ENCODE measurements around the gene STRA6. TPM values are rescaled to one million over a fixed set of nuclear protein-coding genes. Genes with fewer than 3 reads are reported as not detected.

The STRA6 gene
- total RNA-seq, 1 experiment from 2014 or later = 2.1 TPM

DNA sequence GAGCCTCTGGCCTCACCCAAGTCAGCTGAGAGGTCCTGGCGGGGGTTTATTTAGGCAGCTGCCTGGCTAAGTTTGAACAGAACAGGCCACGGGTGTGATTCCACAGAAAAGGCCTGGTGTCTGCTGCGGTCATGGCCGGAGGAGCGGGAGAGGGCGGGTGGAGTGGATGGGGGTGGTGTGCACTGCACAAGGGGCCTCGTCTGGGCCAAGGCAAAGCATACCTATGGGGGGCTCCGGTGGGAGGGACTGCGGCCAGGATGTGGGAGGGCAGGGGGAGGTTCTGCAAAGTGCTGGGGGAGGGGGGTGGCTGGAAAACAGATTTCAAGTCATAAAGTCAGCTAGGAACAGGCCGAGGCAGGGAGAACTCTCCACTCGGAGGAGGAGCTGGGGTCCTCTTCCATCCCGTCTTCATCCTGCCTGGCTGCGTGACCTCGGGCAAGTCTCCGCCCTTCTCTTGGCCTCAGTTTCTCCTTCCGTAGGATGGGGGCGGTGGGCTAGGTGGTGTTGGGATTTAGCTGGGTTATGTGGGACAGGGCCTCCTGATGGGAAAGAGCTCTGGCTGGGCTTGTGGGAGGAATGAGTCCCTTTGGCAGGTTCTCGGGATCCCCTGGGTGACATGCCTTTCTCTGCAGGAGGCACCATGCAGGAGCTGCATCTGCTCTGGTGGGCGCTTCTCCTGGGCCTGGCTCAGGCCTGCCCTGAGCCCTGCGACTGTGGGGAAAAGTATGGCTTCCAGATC is 28.2 kb downstream of the STRA6 start:
- H3K27me3 ChIP-seq (replicated peaks; ENCODE audit: control insufficient read depth, insufficient read depth, low read length) = no peaks in the 10 kb centered on the region; the same call in 1 of the 2 replicates
- TF ChIP-seq, protein P1, sequence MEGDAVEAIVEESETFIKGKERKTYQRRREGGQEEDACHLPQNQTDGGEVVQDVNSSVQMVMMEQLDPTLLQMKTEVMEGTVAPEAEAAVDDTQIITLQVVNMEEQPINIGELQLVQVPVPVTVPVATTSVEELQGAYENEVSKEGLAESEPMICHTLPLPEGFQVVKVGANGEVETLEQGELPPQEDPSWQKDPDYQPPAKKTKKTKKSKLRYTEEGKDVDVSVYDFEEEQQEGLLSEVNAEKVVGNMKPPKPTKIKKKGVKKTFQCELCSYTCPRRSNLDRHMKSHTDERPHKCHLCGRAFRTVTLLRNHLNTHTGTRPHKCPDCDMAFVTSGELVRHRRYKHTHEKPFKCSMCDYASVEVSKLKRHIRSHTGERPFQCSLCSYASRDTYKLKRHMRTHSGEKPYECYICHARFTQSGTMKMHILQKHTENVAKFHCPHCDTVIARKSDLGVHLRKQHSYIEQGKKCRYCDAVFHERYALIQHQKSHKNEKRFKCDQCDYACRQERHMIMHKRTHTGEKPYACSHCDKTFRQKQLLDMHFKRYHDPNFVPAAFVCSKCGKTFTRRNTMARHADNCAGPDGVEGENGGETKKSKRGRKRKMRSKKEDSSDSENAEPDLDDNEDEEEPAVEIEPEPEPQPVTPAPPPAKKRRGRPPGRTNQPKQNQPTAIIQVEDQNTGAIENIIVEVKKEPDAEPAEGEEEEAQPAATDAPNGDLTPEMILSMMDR (IDR thresholded peaks at IDR 0.05; ENCODE audit: insufficient read depth in 1 of 2, low read depth in 1 of 2, low read length in 1 of 2, severe bottlenecking in 1 of 2, unreplicated experiment in 1 of 2) = no peak
- no TSS peak for BruUV-seq (replicated peaks)
- H3K4me3 ChIP-seq (ENCODE audit: low read depth, low read length) = no peak overlapping the region
- no peaks in the 10 kb centered on the region for H3K9me3 Mint-ChIP-seq (ENCODE audit: unreplicated experiment)
- intact Hi-C loops (cut with micrococcal nuclease; ENCODE audit: unreplicated experiment) = no loop called here
- POLR2A ChIA-PET = no interaction called here
- H3K4me1 Mint-ChIP-seq (ENCODE audit: low read depth, unreplicated experiment) = no peaks in the 10 kb centered on the region
- H3K27ac Mint-ChIP-seq (ENCODE audit: unreplicated experiment) = no peak overlapping the region
- H3K27me3 Mint-ChIP-seq (ENCODE audit: insufficient read depth, unreplicated experiment) = peaks cover 7% of the 10 kb centered on the region
- H3K9me3 ChIP-seq = no peaks in the 10 kb centered on the region
- H3K36me3 ChIP-seq (ENCODE audit: control insufficient read depth, insufficient read depth, low read length) = no peaks in the 10 kb centered on the region
- H3K4me1 ChIP-seq = no peaks in the 10 kb centered on the region
- no peak overlapping the region for H3K4me3 Mint-ChIP-seq (ENCODE audit: unreplicated experiment)
- peaks cover 5% of the 10 kb centered on the region for H3K36me3 Mint-ChIP-seq (ENCODE audit: insufficient read depth, unreplicated experiment)
- CTCF ChIA-PET = no interaction called here
- DNase-seq = no peak

DNA sequence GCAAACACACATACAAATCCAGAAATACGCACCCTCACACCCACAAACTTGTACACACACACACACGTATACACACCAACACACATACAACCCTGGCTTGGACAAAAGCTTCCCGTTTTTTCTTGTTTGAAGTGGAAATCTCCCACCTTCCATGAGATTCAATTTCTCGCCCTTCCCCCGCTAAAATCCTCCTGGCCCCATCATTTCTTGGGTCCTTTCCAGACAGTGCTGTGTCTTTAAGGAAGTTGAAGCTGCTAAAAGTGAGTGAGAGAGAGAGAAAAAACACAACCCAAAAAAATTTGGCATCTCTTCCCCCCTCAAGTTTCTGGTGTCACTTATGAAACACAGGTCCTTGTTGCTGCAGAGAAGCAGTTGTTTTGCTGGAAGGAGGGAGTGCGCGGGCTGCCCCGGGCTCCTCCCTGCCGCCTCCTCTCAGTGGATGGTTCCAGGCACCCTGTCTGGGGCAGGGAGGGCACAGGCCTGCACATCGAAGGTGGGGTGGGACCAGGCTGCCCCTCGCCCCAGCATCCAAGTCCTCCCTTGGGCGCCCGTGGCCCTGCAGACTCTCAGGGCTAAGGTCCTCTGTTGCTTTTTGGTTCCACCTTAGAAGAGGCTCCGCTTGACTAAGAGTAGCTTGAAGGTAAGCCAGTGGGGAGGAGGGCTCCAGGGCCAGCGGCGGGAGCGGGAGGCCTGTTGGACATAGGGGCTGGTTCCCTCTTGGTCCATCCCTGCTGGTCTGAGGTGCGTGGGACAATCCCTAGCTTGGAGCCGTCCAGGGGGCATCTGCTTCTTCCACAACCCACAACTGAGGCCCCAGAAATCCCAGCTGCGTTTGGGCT is 29.0 kb downstream of the STRA6 start, which contains the start of gene ISLR:
Gene ISLR (plus strand): TSS at position 331 of the 839 bp plus-strand sequence. CDS start 1,149 bp downstream, outside the sequence.
- Histone ChIP-seq H3K27me3 (replicated peaks; ENCODE audit: control insufficient read depth, insufficient read depth, low read length) (no peaks in the 10 kb centered on the region; the same call in 1 of the 2 replicates), H3K4me3 (ENCODE audit: low read depth, low read length) (no peak within 1 kb of the TSS), H3K36me3 (ENCODE audit: control insufficient read depth, insufficient read depth, low read length) (no peaks in the 10 kb centered on the region), H3K9me3 (no peaks in the 10 kb centered on the region), H3K4me1 (no peaks in the 10 kb centered on the region)
- no TSS peak for BruUV-seq (replicated peaks)
- DNase-seq = no peak
- Mint-ChIP-seq H3K27ac (ENCODE audit: unreplicated experiment) (no peak within 1 kb of the TSS), H3K4me1 (ENCODE audit: low read depth, unreplicated experiment) (no peaks in the 10 kb centered on the region), H3K4me3 (ENCODE audit: unreplicated experiment) (no peak within 1 kb of the TSS), H3K9me3 (ENCODE audit: unreplicated experiment) (no peaks in the 10 kb centered on the region), H3K36me3 (ENCODE audit: insufficient read depth, unreplicated experiment) (peaks cover 5% of the 10 kb centered on the region), H3K27me3 (ENCODE audit: insufficient read depth, unreplicated experiment) (peaks cover 8% of the 10 kb centered on the region)
- TF ChIP-seq, protein P1 (IDR thresholded peaks at IDR 0.05; ENCODE audit: insufficient read depth in 1 of 2, low read depth in 1 of 2, low read length in 1 of 2, severe bottlenecking in 1 of 2, unreplicated experiment in 1 of 2) = no peak
- POLR2A ChIA-PET = no interaction called here
- intact Hi-C loops (cut with micrococcal nuclease; ENCODE audit: unreplicated experiment) = no loop called here
- CTCF ChIA-PET = no interaction called here

DNA sequence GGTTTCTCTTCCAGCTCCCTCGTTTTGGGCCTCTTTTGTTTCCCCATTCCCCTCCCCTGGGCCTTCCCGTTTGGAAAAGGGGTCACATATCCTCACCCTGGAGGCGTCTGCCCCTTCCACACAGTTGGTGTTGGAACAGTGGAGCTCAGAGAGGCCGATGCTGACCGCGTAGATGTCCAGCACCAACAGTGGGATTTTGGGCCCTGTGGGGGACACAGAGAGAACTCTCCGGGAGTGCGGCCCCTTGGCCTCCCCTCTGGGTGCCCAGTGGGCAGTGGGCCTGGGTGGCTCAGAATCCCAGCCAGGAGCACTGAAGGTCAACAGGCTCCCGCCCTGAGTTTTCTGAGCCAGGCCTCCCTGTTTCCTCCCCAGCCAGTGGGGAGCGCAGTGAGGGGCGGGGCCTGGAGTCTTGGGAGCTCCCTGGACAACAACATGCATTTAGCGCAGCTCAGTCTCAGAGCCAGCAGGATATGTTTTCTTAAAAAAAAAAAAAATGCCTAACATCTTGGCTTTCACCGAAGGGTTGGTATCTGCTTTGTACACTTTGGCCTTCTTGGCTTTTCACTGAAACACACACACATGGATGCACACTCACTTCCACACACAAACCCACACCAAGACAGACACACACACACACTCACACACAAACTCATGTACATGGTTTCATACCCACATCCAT is 29.7 kb downstream of the STRA6 start:
- no peak for DNase-seq
- no peaks in the 10 kb centered on the region for H3K9me3 Mint-ChIP-seq (ENCODE audit: unreplicated experiment)
- H3K27me3 Mint-ChIP-seq (ENCODE audit: insufficient read depth, unreplicated experiment) = peaks cover 5% of the 10 kb centered on the region
- intact Hi-C loops (cut with micrococcal nuclease; ENCODE audit: unreplicated experiment) = no loop called here
- Histone ChIP-seq H3K9me3 (no peaks in the 10 kb centered on the region), H3K4me1 (no peaks in the 10 kb centered on the region), H3K4me3 (ENCODE audit: low read depth, low read length) (no peak overlapping the region), H3K27me3 (replicated peaks; ENCODE audit: control insufficient read depth, insufficient read depth, low read length) (no peaks in the 10 kb centered on the region), H3K36me3 (ENCODE audit: control insufficient read depth, insufficient read depth, low read length) (no peaks in the 10 kb centered on the region)
- no peaks in the 10 kb centered on the region for H3K36me3 Mint-ChIP-seq (ENCODE audit: insufficient read depth, unreplicated experiment)
- POLR2A ChIA-PET = no interaction called here
- TF ChIP-seq, protein P1 (IDR thresholded peaks at IDR 0.05; ENCODE audit: insufficient read depth in 1 of 2, low read depth in 1 of 2, low read length in 1 of 2, severe bottlenecking in 1 of 2, unreplicated experiment in 1 of 2) = no peak
- BruUV-seq (replicated peaks) = no TSS peak
- CTCF ChIA-PET = interaction anchor here (0.7 kb wide), 1 partner anchor 1333 kb away, joined by 3 read pairs; no protein-coding TSS in a partner anchor
- no peak overlapping the region for H3K4me3 Mint-ChIP-seq (ENCODE audit: unreplicated experiment)
- H3K27ac Mint-ChIP-seq (ENCODE audit: unreplicated experiment) = no peak overlapping the region
- H3K4me1 Mint-ChIP-seq (ENCODE audit: low read depth, unreplicated experiment) = no peaks in the 10 kb centered on the region
